ENCODE results near the gene RAPGEF1.

- no peak for TF ChIP-seq CTCF (IDR thresholded peaks at IDR 0.05; ENCODE audit: insufficient read depth, low read length)
- no peak for TF ChIP-seq POLR2AphosphoS5 (IDR thresholded peaks at IDR 0.05; ENCODE audit: low read depth)
- TF ChIP-seq SPI1 (IDR thresholded peaks at IDR 0.05; ENCODE audit: borderline replicate concordance, low read depth): no peak
These were observed 144.0 kb downstream of the RAPGEF1 start for GRCh38 chr9:131595696-131596429.
